GM18505 (cell line): ENCODE results near the gene UCKL1.

Experiments used
- ATAC-seq: cut with Tn5 transposase; IDR thresholded peaks from one replicate; pipeline ENCODE4 v1.9.1; 2021; ENCODE audit not compliant: unreplicated experiment
- POLR2A ChIP-seq: IDR thresholded peaks from 4 replicates; pipeline ENCODE4 v1.6.1; 2011; ENCODE audit warnings: borderline replicate concordance; ENCODE audit not compliant: insufficient read depth, insufficient read length; ENCODE audit errors: extremely low read depth

UCKL1 gene

DNA sequence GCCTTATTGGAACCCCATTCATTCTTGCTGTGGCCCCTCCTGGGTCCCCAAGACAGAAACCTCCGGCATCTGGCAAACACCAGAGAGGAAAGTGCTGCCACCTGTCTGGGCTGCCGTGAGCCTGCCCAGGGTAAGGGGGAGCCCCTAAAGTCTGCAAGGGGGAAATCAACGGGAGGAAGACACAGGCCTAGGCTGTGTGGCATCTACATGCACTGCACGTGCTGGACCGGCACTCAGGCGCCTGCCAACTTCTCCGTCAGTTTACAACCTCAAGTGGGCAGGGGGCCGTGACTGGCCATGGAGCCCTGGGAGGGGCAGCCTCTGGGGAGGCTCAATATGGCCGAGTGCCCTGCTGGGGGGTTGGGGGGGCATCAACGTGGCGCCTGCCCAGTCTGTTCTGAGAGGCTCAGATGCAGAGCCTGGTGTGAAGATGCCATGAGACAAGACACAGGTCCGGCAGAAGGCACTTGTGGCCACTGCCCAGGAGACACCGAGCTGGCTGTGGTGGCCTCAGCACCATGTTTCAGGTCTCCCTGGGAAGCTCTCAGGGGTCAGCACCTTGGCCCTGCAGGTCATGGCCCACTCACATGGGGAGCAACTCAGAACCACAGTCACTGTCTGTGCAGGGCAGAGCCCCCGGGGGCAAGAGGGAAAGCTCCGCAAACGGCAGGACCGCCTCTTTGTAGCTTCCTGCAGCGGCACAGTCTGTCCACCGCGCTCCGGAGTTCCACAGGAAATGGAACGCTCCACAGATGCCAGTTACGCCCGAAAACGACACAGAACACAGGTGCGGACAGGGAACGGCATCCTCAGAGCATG, 8.4 kb downstream of the UCKL1 start:
- no peak for TF ChIP-seq POLR2A
- no peak for ATAC-seq

DNA sequence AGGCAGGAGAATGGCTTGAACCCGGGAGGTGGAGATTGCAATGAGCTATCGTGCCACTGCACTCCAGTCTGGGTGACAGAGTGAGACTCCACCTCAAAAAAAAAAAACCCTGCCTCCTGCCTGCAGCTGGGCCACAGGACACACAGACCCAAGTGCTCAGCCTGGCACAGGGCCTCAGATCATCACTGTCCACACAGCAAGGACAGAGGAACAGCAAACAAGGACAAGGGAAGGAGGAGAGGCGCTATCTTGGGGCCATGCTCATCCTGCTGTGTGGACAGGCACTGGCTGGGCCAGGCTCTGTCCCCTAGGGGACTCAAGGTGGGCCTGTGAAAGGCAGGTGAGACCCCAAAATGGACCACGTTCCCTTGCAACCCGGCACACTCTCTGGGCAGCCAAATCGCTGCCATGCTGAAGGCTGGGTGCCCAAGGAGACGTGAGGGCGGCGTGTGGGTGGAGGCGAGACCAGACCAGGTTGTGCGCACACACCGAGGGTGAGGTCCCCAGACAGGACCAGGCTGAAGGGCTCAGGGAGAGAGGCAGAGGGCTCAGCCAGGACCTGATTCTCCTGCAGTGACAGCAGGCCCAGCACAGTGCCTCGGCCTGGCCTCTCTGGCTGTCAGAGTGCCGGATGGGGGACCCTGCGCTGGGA, 9.1 kb downstream of the UCKL1 start:
- ATAC-seq, result no peak
- TF ChIP-seq POLR2A, result no peak

DNA sequence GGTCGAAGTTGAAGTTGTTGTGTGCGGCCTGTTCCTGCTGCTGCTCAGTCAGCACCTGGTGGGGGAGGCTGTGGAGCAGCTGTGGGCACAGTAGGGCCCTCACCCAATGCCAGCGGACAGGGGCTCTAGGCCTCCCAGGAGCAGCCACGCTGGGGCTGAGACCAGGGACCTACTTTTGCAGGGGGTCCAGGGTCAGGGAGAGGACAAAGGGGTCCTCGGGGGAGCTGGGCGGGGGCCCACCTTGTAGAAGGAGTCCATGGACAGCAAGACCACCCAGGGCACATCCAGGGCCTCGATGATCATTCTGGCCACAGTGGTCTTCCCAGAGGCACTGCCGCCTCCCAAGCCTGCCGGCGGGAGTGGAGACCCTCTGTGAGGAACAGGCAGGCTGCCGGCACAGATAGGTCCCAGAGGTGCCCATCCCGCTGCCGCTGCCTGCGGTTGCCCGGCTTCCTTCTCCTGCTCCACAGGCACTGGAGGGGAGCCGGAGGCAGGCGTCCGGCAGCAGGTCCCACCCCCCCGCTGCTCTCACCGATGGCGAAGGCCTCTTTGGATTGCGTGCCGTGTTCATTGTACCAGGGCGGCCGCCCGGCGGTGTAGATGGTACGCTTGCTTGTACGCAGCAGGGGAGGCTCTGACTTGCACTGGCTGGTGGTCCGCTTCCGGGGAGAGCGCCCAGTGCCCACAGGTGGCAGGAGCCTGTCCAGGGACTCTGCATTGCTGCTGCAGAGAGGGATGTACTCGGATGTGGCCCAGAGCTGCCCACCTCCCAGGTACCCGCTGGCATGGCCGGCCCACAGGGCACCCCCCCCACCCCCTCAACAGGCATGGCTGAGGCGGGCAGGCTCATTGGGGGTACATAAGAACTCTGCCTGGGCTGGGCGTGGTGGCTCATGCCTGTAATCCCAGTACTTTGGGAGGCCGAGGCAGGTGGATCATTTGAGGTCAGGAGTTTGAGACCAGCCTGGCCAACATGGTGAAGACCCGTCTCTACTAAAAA, 10.0 kb downstream of the UCKL1 start:
- ATAC-seq, result no peak

DNA sequence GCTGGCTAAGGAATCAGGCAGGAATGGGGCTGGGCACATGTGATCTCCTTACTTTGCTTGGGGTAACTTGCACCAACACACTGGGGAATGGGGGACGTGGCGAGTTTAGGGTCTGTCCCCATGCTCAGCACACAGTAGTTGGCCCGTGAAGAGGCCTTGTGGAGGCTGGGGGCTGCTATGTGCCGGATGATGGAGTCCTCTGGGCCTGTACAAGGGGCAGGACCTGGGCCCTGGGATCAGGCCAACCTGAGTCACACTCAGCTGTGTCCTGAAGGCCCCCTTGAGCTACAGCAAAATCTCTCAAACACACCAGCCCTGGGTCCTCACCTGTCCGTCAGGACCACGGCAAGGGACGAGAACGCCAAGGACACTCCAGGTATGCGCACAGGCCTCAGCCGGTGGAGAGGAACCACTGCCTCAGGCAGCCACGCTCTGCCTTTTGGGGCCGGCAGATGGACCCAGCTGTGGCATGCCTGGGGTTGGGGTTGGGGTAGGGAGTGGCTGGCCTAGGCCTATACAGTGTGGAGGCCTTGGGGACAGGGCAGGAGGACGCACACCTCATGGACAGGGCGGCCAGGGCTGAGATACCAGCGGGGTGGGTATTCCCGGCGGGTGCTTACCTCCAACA, 11.1 kb downstream of the UCKL1 start:
- no peak for TF ChIP-seq POLR2A
- no peak for ATAC-seq

More for the DNA sequence above, 10.0 kb downstream of the UCKL1 start:
- TF ChIP-seq POLR2A, result no peak

DNA sequence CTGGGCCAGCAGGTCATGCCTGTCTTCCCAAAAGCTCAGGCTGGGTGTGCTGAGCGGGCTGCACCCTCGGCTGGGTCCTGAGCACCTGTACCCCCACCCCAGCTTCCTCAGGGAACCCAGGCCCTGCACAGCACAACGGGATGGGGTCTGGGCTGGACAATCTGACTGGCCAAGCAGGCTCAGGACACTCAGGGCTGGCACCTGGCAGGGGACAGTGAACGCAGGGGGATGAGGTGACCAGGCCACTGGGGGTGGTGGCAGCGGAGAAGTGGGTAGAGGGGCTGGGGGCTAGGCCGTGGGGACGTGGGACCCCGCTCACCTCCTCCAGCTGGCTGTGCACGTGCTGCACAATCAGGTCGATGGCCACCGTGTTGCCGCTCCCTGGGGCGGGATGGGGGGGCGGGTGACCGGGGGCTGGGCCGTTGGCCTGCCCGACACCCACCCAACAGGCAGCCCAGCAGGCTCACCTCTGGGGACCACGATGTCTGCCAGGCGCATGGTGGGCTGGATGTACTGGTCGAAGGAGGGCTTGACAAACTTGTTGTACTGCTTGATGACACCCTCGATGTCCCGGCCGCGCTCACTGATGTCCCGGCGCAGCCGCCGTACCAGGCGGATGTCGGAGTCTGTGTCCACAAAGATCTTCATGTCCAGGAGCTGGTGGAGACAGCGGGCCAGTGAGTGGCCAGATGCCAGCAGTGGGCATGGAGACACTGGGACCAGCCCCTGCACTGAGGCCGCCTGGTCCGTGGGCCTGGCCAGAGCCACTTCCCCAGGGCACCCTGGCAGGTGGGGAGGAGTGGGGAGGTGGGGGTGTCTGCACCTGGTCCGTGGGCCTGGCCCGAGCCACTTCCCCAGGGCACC, 11.9 kb downstream of the UCKL1 start:
- no peak for ATAC-seq
- TF ChIP-seq POLR2A, result no peak

DNA sequence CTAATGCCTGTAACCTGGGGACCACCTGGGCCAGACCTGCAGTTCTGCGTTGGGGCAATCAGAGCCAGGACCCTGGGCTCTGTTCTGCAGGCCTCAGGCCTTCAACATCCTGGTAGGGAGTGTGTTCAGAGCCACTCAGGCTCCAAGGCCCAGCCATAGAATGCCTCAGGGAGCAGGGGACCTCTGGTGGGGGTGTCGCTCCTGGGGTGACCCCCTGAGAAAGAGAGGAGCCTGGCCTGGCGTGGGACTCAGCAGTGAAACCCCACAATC, 12.5 kb downstream of the UCKL1 start:
- no peak for TF ChIP-seq POLR2A
- ATAC-seq, result no peak

DNA sequence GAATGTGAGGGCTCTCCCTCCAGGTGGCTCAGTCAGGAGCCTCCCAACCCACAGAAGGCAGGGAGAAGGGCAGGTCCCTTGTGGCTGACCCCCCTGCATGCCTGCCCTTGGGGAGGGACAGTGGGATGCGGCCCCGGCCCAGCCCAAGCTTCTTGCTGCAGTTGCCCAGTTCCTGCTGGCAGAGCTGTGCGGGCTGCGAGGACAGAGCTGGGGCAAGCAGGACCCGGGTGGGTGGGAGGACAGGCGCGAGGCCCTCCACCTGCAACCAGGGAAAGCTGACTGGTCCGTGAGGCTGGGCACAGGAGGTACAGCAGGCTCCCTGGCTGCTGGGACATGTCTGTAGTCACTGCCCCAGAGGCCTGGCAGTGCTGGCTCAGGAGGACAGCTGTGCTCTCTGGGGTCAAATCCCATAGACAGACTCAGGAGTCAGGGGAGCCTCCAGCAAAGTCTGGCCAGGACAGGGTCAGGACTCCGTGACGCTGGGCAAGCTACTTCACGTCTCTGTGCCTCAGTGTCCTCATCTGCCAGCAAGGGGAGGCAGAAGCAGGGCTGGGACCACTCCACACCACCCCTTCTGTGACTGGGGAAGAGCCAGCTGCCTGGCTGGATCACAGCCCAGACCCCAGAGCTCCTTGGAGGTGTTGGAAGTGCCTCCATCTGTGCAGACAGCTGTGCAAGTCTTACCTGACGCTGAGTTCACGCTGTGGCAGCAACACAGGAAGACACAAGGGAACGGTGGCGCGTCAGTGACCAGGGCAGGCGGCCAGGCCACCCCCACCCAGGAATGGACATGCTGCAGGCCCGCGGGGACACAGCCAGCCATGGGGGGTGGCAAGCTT, 13.0 kb downstream of the UCKL1 start:
- TF ChIP-seq POLR2A, result no peak
- ATAC-seq, result no peak

DNA sequence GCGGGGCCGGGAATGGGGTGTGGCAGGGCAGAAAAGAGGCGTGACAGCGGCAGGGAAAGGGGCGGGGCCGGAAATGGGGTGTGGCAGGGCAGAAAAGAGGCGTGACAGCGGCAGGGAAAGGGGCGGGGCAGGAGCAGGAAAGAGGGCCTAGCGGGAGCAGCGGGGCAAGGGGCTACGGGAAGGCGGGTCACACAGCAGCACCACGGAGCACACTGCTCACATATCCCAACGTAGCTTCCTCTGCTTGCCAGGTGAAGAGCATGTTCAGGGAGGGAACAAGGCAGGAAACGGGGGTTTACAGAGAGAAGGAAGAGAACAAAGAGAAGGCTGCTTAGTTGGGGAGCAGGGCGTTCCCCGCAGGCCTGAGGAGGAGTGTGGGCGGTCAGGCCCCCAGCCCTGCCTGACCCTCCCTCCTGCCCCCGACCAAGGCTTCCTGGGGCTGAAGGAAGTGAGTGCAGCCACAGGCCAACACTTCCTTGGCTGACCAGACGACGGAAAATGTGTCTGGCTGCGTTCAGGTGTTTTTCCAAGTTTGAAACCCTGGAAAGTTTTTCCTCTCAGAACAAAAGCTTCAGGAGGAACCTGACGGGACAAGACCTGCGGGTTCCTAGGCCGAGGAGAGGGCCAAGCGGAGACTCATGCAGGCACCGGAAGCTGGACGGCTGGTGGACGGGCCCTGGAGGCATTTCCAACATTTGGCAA, 13.8 kb downstream of the UCKL1 start:
- no peak for ATAC-seq
- no peak for TF ChIP-seq POLR2A

DNA sequence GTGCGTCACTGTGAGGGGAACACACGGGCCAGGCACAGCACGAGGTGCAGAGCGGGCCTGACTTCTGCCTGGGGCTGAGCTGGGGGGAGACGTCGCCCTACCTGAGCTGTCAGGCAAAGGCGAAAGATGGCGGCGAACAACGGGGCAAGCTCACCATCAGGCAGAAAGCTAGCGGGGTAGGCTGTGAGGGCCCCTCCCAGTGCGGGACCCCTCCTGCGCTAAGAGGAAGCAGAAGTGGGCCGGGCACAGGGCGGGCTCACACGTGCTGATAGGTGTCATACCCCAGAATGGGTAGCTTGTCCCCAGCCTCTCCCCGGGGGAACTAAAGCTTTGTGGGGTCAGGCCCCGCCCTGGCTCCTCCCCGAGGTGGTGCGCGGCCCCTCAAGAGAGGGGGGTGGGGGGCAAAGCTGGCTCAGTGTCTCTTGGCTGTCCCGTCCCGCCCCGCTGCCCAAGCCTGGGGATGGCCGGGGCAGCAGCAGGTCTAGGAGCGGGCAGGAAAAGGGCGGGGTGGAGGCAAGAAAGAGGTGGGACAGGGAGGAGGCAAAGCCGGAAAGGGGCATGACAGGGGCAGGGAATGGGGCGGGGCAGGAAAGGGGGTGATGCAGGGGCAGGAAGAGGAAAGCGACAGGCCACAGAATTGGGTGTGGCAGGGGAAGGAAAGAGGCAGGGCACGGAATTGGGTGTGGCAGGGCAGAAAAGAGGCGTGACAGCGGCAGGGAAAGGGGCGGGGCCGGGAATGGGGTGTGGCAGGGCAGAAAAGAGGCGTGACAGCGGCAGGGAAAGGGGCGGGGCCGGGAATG, 14.7 kb downstream of the UCKL1 start:
- no peak for TF ChIP-seq POLR2A
- no peak for ATAC-seq
